Erythroblast (primary cell): ENCODE data around the gene IQCN.

Experiments
- GATA1 ChIP-seq: IDR thresholded peaks from 2 replicates; pipeline ENCODE4 v1.6.1; 2011; ENCODE audit warnings: low read depth, mild to moderate bottlenecking, control low read depth, low read length, moderate library complexity
- POLR2A ChIP-seq: IDR thresholded peaks from 2 replicates; pipeline ENCODE4 v1.6.1; 2011; ENCODE audit warnings: mild to moderate bottlenecking, low read length

DNA sequence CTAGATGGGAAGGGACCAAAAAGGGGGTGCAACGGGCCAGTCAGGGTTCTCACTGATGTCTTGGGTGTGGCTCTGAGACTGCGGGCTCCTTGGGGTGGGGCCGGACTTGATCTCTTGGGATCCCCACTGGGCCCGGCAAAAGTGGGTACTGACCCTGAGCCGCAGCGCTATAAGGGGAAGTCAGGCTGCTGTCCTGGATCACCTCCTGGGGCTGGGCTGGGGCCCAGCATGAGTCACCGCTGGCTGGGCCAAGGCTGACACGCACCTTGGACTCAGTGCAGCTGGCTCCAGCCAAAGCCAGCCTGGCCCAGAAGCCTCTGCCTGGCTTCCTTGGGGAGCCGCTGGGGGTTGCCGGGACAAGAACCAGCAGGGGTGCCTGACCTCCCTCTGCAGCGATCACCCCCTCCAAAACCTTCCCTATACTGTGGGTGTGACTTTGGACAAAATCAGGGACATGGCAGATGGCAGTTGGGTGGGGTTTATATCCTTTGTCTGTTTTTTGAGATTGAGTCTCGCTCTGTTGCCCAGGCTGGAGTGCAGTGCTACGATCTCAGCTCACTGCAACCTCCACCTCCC lies 617 bp upstream of the IQCN start:
- TF ChIP-seq POLR2A = peak; percentile 72
- no peak for TF ChIP-seq GATA1
